NCI-H510A treated with DMSO at 0.1 percent for 48 hours (cell line): ENCODE measurements around the gene MAGI1.

Source experiments
- DNase-seq: peaks from one replicate; lab custom pipeline; 2025; lab: John Stamatoyannopoulos, UW

Gene MAGI1

GRCh38 chr3:65412588-65412987, 626.1 kb downstream of the MAGI1 start:
- DNase-seq: peak; percentile 50

GRCh38 chr3:65411367-65411766, 627.4 kb downstream of the MAGI1 start:
- no peak for DNase-seq

GRCh38 chr3:65409176-65409569, 629.5 kb downstream of the MAGI1 start:
- no peak for DNase-seq

- DNase-seq: no peak
Observed at GRCh38 chr3:65408531-65409175, 630.1 kb downstream of the MAGI1 start.

- DNase-seq: no peak
Observed at GRCh38 chr3:65406470-65406869, 632.2 kb downstream of the MAGI1 start.

- no peak for DNase-seq
Observed at GRCh38 chr3:65402597-65402996, 636.1 kb downstream of the MAGI1 start.

GRCh38 chr3:65401359-65402305, 637.1 kb downstream of the MAGI1 start:
- no peak for DNase-seq

- no peak for DNase-seq
Observed at GRCh38 chr3:65400899-65401298, 637.8 kb downstream of the MAGI1 start.

- no peak for DNase-seq
Observed at GRCh38 chr3:65398953-65399352, 639.8 kb downstream of the MAGI1 start.

- DNase-seq: no peak
Observed at GRCh38 chr3:65396078-65396477, 642.6 kb downstream of the MAGI1 start.

- no peak for DNase-seq
Observed at GRCh38 chr3:65391068-65391467, 647.6 kb downstream of the MAGI1 start.

- no peak for DNase-seq
Observed at GRCh38 chr3:65385805-65386204, 652.9 kb downstream of the MAGI1 start.

- DNase-seq: no peak
Observed at GRCh38 chr3:65381496-65382010, 657.2 kb downstream of the MAGI1 start.

GRCh38 chr3:65379223-65379622, 659.5 kb downstream of the MAGI1 start:
- DNase-seq: no peak

- DNase-seq: no peak
Observed at GRCh38 chr3:65377637-65378036, 661.1 kb downstream of the MAGI1 start.

- no peak for DNase-seq
Observed at GRCh38 chr3:65376426-65376825, 662.3 kb downstream of the MAGI1 start.

- DNase-seq: no peak
Observed at GRCh38 chr3:65371053-65371452, 667.7 kb downstream of the MAGI1 start.

- DNase-seq: no peak
Observed at GRCh38 chr3:65368866-65369265, 669.9 kb downstream of the MAGI1 start.

- DNase-seq: no peak
Observed at GRCh38 chr3:65362688-65363087, 676.0 kb downstream of the MAGI1 start.

GRCh38 chr3:65361448-65361847, 677.3 kb downstream of the MAGI1 start:
- DNase-seq: no peak

GRCh38 chr3:65356331-65357248, 682.1 kb downstream of the MAGI1 start:
- DNase-seq: no peak

GRCh38 chr3:65354880-65355279, 683.8 kb downstream of the MAGI1 start:
- no peak for DNase-seq
